ENCODE results near the gene RBM6. TPM values are rescaled to one million over a fixed set of nuclear protein-coding genes. Genes with fewer than 3 reads are reported as not detected.

The RBM6 gene
- total RNA-seq, 2 donors from 2014 or later = 123 to 146 TPM

DNA sequence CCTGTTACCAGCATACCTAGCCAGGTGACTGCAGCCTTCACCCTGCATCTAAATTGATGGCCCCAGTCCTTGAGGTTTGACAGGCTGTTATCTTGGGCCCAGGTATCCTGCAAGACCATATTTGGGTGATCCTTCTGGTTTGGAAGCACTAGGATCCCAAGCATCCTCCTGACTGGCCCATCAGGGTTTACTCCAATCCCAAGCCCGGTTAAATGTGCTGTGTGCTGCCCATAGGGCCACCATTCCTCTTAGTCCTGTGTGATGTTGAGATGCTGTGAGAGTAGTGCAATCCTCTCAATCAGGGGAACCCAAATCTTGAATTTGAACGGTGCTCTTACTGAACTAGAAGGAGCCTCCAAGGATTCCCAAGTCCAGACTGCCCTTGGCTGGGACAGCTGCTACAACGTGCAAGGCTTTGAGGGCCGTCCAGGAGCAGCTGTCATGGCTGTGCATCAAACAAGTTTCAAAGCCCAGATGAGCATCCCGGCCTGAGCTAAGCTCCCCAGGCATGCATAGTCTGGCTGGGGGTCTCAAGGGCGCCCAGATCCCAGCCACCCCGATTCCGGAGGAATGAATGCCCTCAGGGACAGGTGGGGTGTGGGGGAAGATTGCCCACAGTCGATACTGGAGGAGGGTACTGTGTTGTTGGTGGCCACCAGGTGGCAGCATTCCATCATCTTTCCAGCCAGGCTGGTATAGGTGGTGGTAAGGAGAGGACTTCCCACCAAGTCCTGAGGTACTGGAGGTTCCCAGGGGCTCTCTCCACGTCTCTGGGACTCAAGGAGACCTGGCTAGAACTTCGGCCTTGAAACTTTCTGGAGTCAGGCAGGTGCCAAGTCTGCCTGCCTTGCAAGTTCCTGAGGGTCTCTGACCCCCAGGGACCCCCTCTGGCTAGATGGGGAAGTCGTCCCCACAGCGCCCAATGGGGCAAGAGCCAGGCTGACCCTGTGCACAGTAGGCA, 181.4 kb downstream of the RBM6 start:
- DNase-seq (peak; percentile 75 to 82 (median 79)), ATAC-seq (peak; percentile 86)
- Histone ChIP-seq H3K9me3 (no peaks in the 10 kb centered on the region), H3K27ac (peak overlapping the region in 1 of 4 donors; percentile 8), H3K36me3 (replicated peaks in 1 of 2; ENCODE audit: insufficient read depth in 1 of 2, low read depth in 2 of 2) (peaks cover 2 to 24% of the 10 kb centered on the region in 2 donors), H3K27me3 (no peaks in the 10 kb centered on the region), H3K4me1 (peaks cover 6% of the 10 kb centered on the region), H3K4me3 (no peak overlapping the region)
- 33 to 52% methylated on average over 6 to 12 of the region's 13 CpGs for WGBS, 2 donors
- TF ChIP-seq, protein P1, sequence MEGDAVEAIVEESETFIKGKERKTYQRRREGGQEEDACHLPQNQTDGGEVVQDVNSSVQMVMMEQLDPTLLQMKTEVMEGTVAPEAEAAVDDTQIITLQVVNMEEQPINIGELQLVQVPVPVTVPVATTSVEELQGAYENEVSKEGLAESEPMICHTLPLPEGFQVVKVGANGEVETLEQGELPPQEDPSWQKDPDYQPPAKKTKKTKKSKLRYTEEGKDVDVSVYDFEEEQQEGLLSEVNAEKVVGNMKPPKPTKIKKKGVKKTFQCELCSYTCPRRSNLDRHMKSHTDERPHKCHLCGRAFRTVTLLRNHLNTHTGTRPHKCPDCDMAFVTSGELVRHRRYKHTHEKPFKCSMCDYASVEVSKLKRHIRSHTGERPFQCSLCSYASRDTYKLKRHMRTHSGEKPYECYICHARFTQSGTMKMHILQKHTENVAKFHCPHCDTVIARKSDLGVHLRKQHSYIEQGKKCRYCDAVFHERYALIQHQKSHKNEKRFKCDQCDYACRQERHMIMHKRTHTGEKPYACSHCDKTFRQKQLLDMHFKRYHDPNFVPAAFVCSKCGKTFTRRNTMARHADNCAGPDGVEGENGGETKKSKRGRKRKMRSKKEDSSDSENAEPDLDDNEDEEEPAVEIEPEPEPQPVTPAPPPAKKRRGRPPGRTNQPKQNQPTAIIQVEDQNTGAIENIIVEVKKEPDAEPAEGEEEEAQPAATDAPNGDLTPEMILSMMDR (IDR thresholded peaks at IDR 0.05) = peak; percentile 63 to 89 (median 78)
- peak in 1 of 3 donors; percentile 7 for TF ChIP-seq POLR2A (IDR thresholded peaks at IDR 0.05)
- intact Hi-C loops (cut with DNase I) = loop anchor here (5.0 kb wide), 1 partner anchor 66 kb away; no protein-coding TSS in a partner anchor

DNA sequence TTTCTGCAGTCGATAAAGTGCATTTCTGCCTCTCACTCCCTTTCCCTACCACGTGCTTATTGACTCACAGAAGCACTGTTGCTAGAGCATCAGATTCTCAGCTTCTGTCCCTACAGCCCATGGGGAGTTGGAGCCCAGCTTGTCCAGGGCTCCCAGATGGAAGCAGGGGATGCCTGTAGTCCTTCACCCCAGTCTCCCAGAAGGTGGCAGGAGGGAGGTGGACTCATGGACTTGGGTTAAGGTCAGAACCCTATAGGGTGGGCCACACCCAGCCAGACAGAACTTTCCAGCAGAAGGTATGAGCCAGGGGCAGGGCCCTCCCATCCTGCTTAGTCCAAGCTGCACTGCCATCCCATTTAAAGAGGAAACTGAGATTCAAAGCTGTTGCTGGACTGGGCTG, 182.1 kb downstream of the RBM6 start:
- Histone ChIP-seq H3K4me1 (peaks cover 13% of the 10 kb centered on the region), H3K36me3 (replicated peaks in 1 of 2; ENCODE audit: insufficient read depth in 1 of 2, low read depth in 2 of 2) (peaks cover 0 to 17% of the 10 kb centered on the region in 2 donors), H3K9me3 (no peaks in the 10 kb centered on the region), H3K4me3 (no peak overlapping the region), H3K27ac (no peak overlapping the region), H3K27me3 (no peaks in the 10 kb centered on the region)
- no peak for TF ChIP-seq POLR2A (IDR thresholded peaks at IDR 0.05)
- TF ChIP-seq, protein P1 (IDR thresholded peaks at IDR 0.05) = no peak
- WGBS, 2 donors = 68 to 76% methylated on average over 2 of the region's 2 CpGs
- ATAC-seq = no peak
- intact Hi-C loops (cut with DNase I) = loop anchor here (5.0 kb wide), 1 partner anchor 65 kb away; no protein-coding TSS in a partner anchor
- DNase-seq = no peak

DNA sequence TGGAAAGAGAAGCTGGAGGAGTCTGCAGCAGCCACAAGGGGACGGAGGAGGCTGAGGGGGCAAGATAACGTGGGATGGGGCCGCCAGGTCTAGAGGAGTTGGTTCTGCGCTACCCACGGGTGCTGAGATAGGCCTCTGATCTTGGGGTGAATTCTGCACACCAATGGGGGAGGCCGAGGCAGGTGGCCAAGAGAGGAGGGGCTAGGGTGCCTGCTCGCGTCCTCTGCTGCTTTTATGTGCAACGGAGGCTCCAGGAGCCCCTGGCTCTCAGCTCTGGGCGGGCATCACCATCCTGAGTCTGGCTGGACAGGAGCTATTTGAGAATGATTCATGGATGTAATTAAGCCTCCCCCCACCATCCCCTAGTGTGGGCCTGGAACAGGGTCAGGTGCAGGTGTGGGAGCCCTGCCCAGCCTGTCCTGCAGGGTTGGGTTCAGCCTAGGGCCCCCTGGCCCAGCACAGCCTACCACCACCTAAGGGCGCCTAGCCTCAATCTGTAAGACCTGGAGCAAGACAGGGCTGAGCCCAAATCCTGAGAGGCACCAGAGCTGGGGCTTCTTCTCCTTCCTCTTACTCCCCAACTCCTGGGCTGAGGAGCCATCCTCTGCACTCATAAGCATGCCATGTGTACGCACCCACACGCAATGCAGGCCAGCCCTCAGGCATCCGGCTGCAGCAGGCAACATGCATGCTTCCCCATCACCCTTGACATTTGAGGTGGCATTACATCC, 182.9 kb downstream of the RBM6 start:
- H3K4me3 ChIP-seq = no peak overlapping the region
- intact Hi-C loops (cut with DNase I) = loop anchor here (5.0 kb wide), 1 partner anchor 64 kb away; no protein-coding TSS in a partner anchor
- ATAC-seq (no peak), DNase-seq (no peak)
- H3K9me3 ChIP-seq = no peaks in the 10 kb centered on the region
- 61 to 69% methylated on average over 13 of the region's 14 CpGs for WGBS, 2 donors
- H3K27ac ChIP-seq = no peak overlapping the region
- peaks cover 0 to 10% of the 10 kb centered on the region in 2 donors for H3K36me3 ChIP-seq (replicated peaks in 1 of 2; ENCODE audit: insufficient read depth in 1 of 2, low read depth in 2 of 2)
- peaks cover 16% of the 10 kb centered on the region for H3K4me1 ChIP-seq
- no peak for TF ChIP-seq POLR2A (IDR thresholded peaks at IDR 0.05)
- TF ChIP-seq, protein P1 (IDR thresholded peaks at IDR 0.05) = no peak
- no peaks in the 10 kb centered on the region for H3K27me3 ChIP-seq

DNA sequence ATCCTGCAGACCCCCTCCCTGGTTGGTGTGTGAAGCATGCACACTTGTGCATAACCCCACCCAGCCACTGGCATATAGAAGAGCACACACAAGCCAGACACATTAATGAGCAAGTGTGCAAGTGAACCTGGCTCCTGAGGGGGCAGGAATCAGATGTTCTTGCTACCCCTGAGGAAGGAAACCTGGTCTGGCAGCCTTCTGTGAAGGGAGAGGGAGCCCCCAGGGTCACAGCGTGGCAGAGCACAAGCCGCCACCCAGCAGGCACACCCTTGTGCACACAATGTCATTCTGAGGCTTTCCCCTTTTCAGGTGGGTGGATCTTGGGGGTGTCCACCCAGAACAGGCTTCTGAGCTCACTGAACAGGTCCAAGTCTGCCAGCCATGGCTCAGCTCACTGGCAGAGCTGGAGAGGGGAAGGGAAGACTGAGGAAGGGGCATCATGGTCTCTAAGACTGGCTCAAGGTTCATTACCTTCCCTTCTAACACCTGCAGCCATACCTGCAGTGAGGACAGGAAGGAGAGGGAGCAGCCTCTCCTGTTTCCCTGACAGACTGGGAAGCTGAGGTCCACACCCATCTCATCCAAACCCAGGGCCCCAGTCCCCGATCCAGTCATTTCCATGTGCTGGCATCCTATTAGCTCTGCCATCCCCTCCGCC, 183.6 kb downstream of the RBM6 start:
- WGBS, 2 donors = 75% methylated on average over 4 of the region's 4 CpGs; no CpG with 5 or more reads in 1 of the 2 donors
- DNase-seq = no peak
- no peaks in the 10 kb centered on the region for H3K9me3 ChIP-seq
- peaks cover 16% of the 10 kb centered on the region for H3K4me1 ChIP-seq
- no peak overlapping the region for H3K27ac ChIP-seq
- H3K27me3 ChIP-seq = no peaks in the 10 kb centered on the region
- TF ChIP-seq POLR2A (IDR thresholded peaks at IDR 0.05) = no peak
- TF ChIP-seq, protein P1 (IDR thresholded peaks at IDR 0.05) = no peak
- intact Hi-C loops (cut with DNase I) = loop anchor here (5.0 kb wide), 1 partner anchor 64 kb away; no protein-coding TSS in a partner anchor
- no peak overlapping the region for H3K4me3 ChIP-seq
- H3K36me3 ChIP-seq (replicated peaks in 1 of 2; ENCODE audit: insufficient read depth in 1 of 2, low read depth in 2 of 2) = peaks cover 0 to 3% of the 10 kb centered on the region in 2 donors
- no peak for ATAC-seq

Data from body of pancreas (tissue), 4 donors.